Fibroblast of skin of back (primary cell): ENCODE results near the gene C1orf116.

Experiments
- DNase-seq: peaks from one replicate; pipeline ENCODE4 v3.0.0-alpha.2; 2013

Gene C1orf116

GRCh38 chr1:206986885-206987284 is 45.7 kb downstream of the C1orf116 start:
- no peak for DNase-seq

GRCh38 chr1:206986402-206986801 is 46.2 kb downstream of the C1orf116 start:
- DNase-seq = no peak

GRCh38 chr1:206985162-206985749 is 47.3 kb downstream of the C1orf116 start:
- DNase-seq = no peak

- peak; percentile 37 for DNase-seq
These were observed 50.3 kb downstream of the C1orf116 start for GRCh38 chr1:206982216-206982615.

- DNase-seq = peak; percentile 11
These were observed 53.0 kb downstream of the C1orf116 start for GRCh38 chr1:206979379-206980043.

- DNase-seq = no peak
These were observed 54.3 kb downstream of the C1orf116 start for GRCh38 chr1:206978259-206978658.

- DNase-seq = no peak
These were observed 57.2 kb downstream of the C1orf116 start for GRCh38 chr1:206975306-206975705.

GRCh38 chr1:206974140-206974539 is 58.4 kb downstream of the C1orf116 start:
- DNase-seq = no peak

- no peak for DNase-seq
These were observed 59.8 kb downstream of the C1orf116 start for GRCh38 chr1:206972728-206973127.

GRCh38 chr1:206971029-206971655 is 61.4 kb downstream of the C1orf116 start:
- no peak for DNase-seq

- no peak for DNase-seq
These were observed 62.1 kb downstream of the C1orf116 start, which contains the start of gene FCAMR for GRCh38 chr1:206970446-206970845. TSS of gene FCAMR (minus strand) at chr1:206970460. CDS start at chr1:206970125, 335 bp downstream.

- no peak for DNase-seq
These were observed 63.5 kb downstream of the C1orf116 start for GRCh38 chr1:206969090-206969489.
